ENCODE measurements around the gene FADS3. TPM values are rescaled to one million over a fixed set of nuclear protein-coding genes. Genes with fewer than 3 reads are reported as not detected.

The FADS3 gene
- total RNA-seq, 1 experiment from 2014 or later: 19.7 TPM

GRCh38 chr11:61919705-61920631 lies 28.6 kb upstream of the FADS3 start:
- H3K27me3 Mint-ChIP-seq (ENCODE audit: unreplicated experiment): peaks cover 98% of the 10 kb centered on the region
- H3K4me3 Mint-ChIP-seq (ENCODE audit: low read depth, unreplicated experiment): no peak overlapping the region
- DNase-seq: no peak
- intact Hi-C loops (cut with micrococcal nuclease; ENCODE audit: unreplicated experiment): no loop called here
- H3K27ac Mint-ChIP-seq (ENCODE audit: unreplicated experiment): no peak overlapping the region
- no peaks in the 10 kb centered on the region for H3K9me3 Mint-ChIP-seq (ENCODE audit: low read depth, unreplicated experiment)
- H3K4me1 Mint-ChIP-seq (ENCODE audit: low read depth, unreplicated experiment): peaks cover 8% of the 10 kb centered on the region
- BruUV-seq (replicated peaks): no TSS peak
- no peak for TF ChIP-seq CTCF (IDR thresholded peaks at IDR 0.05; ENCODE audit: unreplicated experiment)
- peaks cover 11% of the 10 kb centered on the region for H3K36me3 Mint-ChIP-seq (ENCODE audit: insufficient read depth, unreplicated experiment)
- CTCF ChIA-PET: no interaction called here

- H3K4me1 Mint-ChIP-seq (ENCODE audit: low read depth, unreplicated experiment): peaks cover 8% of the 10 kb centered on the region
- CTCF ChIA-PET: no interaction called here
- H3K27ac Mint-ChIP-seq (ENCODE audit: unreplicated experiment): no peak overlapping the region
- no peak for DNase-seq
- no peak for TF ChIP-seq CTCF (IDR thresholded peaks at IDR 0.05; ENCODE audit: unreplicated experiment)
- intact Hi-C loops (cut with micrococcal nuclease; ENCODE audit: unreplicated experiment): no loop called here
- H3K36me3 Mint-ChIP-seq (ENCODE audit: insufficient read depth, unreplicated experiment): peaks cover 11% of the 10 kb centered on the region
- H3K27me3 Mint-ChIP-seq (ENCODE audit: unreplicated experiment): peaks cover 98% of the 10 kb centered on the region
- no peak overlapping the region for H3K4me3 Mint-ChIP-seq (ENCODE audit: low read depth, unreplicated experiment)
- no peaks in the 10 kb centered on the region for H3K9me3 Mint-ChIP-seq (ENCODE audit: low read depth, unreplicated experiment)
- no TSS peak for BruUV-seq (replicated peaks)
Measured at GRCh38 chr11:61918938-61919704, 27.8 kb upstream of the FADS3 start.

GRCh38 chr11:61918251-61918937 lies 27.0 kb upstream of the FADS3 start:
- Mint-ChIP-seq H3K9me3 (ENCODE audit: low read depth, unreplicated experiment) (no peaks in the 10 kb centered on the region), H3K36me3 (ENCODE audit: insufficient read depth, unreplicated experiment) (peaks cover 11% of the 10 kb centered on the region), H3K27me3 (ENCODE audit: unreplicated experiment) (peaks cover 98% of the 10 kb centered on the region), H3K4me1 (ENCODE audit: low read depth, unreplicated experiment) (peaks cover 8% of the 10 kb centered on the region), H3K27ac (ENCODE audit: unreplicated experiment) (peak overlapping the region; percentile 77), H3K4me3 (ENCODE audit: low read depth, unreplicated experiment) (peak overlapping the region; percentile 79)
- intact Hi-C loops (cut with micrococcal nuclease; ENCODE audit: unreplicated experiment): no loop called here
- no peak for DNase-seq
- CTCF ChIA-PET: no interaction called here
- no TSS peak for BruUV-seq (replicated peaks)
- TF ChIP-seq CTCF (IDR thresholded peaks at IDR 0.05; ENCODE audit: unreplicated experiment): no peak

GRCh38 chr11:61917334-61918109 lies 26.2 kb upstream of the FADS3 start, which contains the start of gene RAB3IL1:
RAB3IL1 (minus strand) TSS chr11:61917566; CDS start chr11:61917367, 199 bp downstream.
- H3K4me3 Mint-ChIP-seq (ENCODE audit: low read depth, unreplicated experiment): peak within 1 kb of the TSS; percentile 79
- no TSS peak for BruUV-seq (replicated peaks)
- H3K27me3 Mint-ChIP-seq (ENCODE audit: unreplicated experiment): peaks cover 98% of the 10 kb centered on the region
- H3K27ac Mint-ChIP-seq (ENCODE audit: unreplicated experiment): peak within 1 kb of the TSS; percentile 77
- CTCF ChIA-PET: interaction anchor here (0.6 to 0.8 kb wide), 2 partner anchors 90 to 153 kb away, joined by 3 read pairs; no protein-coding TSS in a partner anchor
- intact Hi-C loops (cut with micrococcal nuclease; ENCODE audit: unreplicated experiment): no loop called here
- DNase-seq: peak; percentile 42
- H3K4me1 Mint-ChIP-seq (ENCODE audit: low read depth, unreplicated experiment): peaks cover 8% of the 10 kb centered on the region
- no peak for TF ChIP-seq CTCF (IDR thresholded peaks at IDR 0.05; ENCODE audit: unreplicated experiment)
- peaks cover 11% of the 10 kb centered on the region for H3K36me3 Mint-ChIP-seq (ENCODE audit: insufficient read depth, unreplicated experiment)
- no peaks in the 10 kb centered on the region for H3K9me3 Mint-ChIP-seq (ENCODE audit: low read depth, unreplicated experiment)

All from Calu3 (cell line).